IMR-90 (cell line): ENCODE measurements around the gene PKD1L1. TPM values are rescaled to one million over a fixed set of nuclear protein-coding genes. Genes with fewer than 3 reads are reported as not detected.

Experiments used
- ATAC-seq: fragments of 200-7000 bp; cut with Tn5 transposase; 2 replicates; pipeline ENCODE4 v1.9.1; 2020; ENCODE audit warnings: low read depth, mild to moderate bottlenecking, moderate library complexity
- BruUV-seq: library from RNA; stranded (reverse); fragments of 400-500 nt; replicated peaks from 2 replicates; lab custom pipeline; 2021; lab: Mats Ljungman, UMichigan
- CTCF ChIA-PET: fragments of 300-600 bp; formaldehyde crosslinking; extraction: SDS; loops from one replicate; lab custom pipeline; 2021; ENCODE audit warnings: antibody characterized with exemption; lab: Yijun Ruan, JAX
- POLR2A ChIA-PET: fragments of 300-600 bp; sonication (Branson Sonifier 250); formaldehyde crosslinking; loops from one replicate; lab custom pipeline; 2022; ENCODE audit warnings: antibody characterized with exemption; ENCODE audit not compliant: unreplicated experiment; lab: Charles Lee
- DNase-seq: peaks from one replicate; pipeline ENCODE4 v3.0.0; 2013
- H2AFZ ChIP-seq: replicated peaks from 2 replicates; pipeline ENCODE3; 2013; ENCODE audit warnings: low read length, mild to moderate bottlenecking; ENCODE audit not compliant: poor library complexity
- H2AK5ac ChIP-seq: 2 replicates; pipeline ENCODE4 v1.6.1; 2013; ENCODE audit warnings: low read depth, low read length, inconsistent platforms
- H2AK9ac ChIP-seq: replicated peaks from 2 replicates; pipeline ENCODE3; 2013; ENCODE audit warnings: mild to moderate bottlenecking, low read depth, low read length, moderate library complexity; ENCODE audit not compliant: poor library complexity
- H2BK120ac ChIP-seq: 2 replicates; pipeline ENCODE4 v1.6.1; 2013; ENCODE audit warnings: low read depth, low read length, inconsistent platforms
- H2BK15ac ChIP-seq: 3 replicates; pipeline ENCODE4 v1.6.1; 2013; ENCODE audit warnings: low read depth, low read length, inconsistent platforms
- H2BK20ac ChIP-seq: 2 replicates; pipeline ENCODE4 v1.6.1; 2013; ENCODE audit warnings: low read depth, mild to moderate bottlenecking, inconsistent platforms, low read length, moderate library complexity
- H2BK5ac ChIP-seq: 2 replicates; pipeline ENCODE4 v1.6.1; 2013; ENCODE audit warnings: mild to moderate bottlenecking, low read depth, low read length, inconsistent platforms; ENCODE audit not compliant: poor library complexity, severe bottlenecking
- H3K14ac ChIP-seq: replicated peaks from 2 replicates; pipeline ENCODE4 v1.6.1; 2013; ENCODE audit warnings: low read depth, low read length, inconsistent platforms
- H3K18ac ChIP-seq: 2 replicates; pipeline ENCODE4 v1.6.1; 2013; ENCODE audit warnings: low read depth, low read length, control low read depth
- H3K23ac ChIP-seq: 2 replicates; pipeline ENCODE4 v1.6.1; 2013; ENCODE audit warnings: low read depth, low read length, inconsistent platforms
- H3K27ac ChIP-seq: 2 replicates; pipeline ENCODE4 v1.5.1; 2013; ENCODE audit warnings: mild to moderate bottlenecking, control low read depth, low read length; ENCODE audit not compliant: insufficient read depth
- H3K27me3 ChIP-seq: 2 replicates; pipeline ENCODE4 v1.6.1; 2013; ENCODE audit warnings: low read length; ENCODE audit not compliant: control insufficient read depth, insufficient read depth
- H3K36me3 ChIP-seq: 2 replicates; pipeline ENCODE4 v1.6.1; 2013; ENCODE audit warnings: low read length, mixed read lengths; ENCODE audit not compliant: control insufficient read depth, insufficient read depth
- H3K4ac ChIP-seq: 2 replicates; pipeline ENCODE4 v1.6.1; 2013; ENCODE audit warnings: low read depth, low read length, inconsistent platforms
- H3K4me1 ChIP-seq: 2 replicates; pipeline ENCODE4 v1.6.1; 2013; ENCODE audit warnings: low read length, mixed read lengths; ENCODE audit not compliant: control insufficient read depth, insufficient read depth
- H3K4me2 ChIP-seq: 2 replicates; pipeline ENCODE4 v1.6.1; 2013; ENCODE audit warnings: low read depth, mild to moderate bottlenecking, control low read depth, low read length, moderate library complexity
- H3K4me3 ChIP-seq: 2 replicates; pipeline ENCODE4 v1.5.1; 2013; ENCODE audit warnings: low read depth, mild to moderate bottlenecking, control low read depth, low read length, moderate library complexity; ENCODE audit not compliant: insufficient read depth
- H3K56ac ChIP-seq: 2 replicates; pipeline ENCODE4 v1.6.1; 2013; ENCODE audit warnings: low read length, inconsistent platforms; ENCODE audit not compliant: insufficient read depth; ENCODE audit errors: extremely low read depth
- H3K79me1 ChIP-seq, 2 experiments: 2 replicates each; pipeline ENCODE4 v1.6.1; 2013; ENCODE audit warnings: low read length in 2 of 2, inconsistent platforms in 1 of 2, low read depth in 1 of 2
- H3K9ac ChIP-seq: 2 replicates; pipeline ENCODE4 v1.6.1; 2013; ENCODE audit warnings: low read depth, low read length, control low read depth
- H3K9me1 ChIP-seq: 2 replicates; pipeline ENCODE4 v1.6.1; 2013; ENCODE audit warnings: low read length, inconsistent platforms; ENCODE audit not compliant: insufficient read depth
- H3K9me3 ChIP-seq: 2 replicates; pipeline ENCODE4 v1.6.1; 2013; ENCODE audit warnings: low read length; ENCODE audit not compliant: control insufficient read depth, insufficient read depth
- H4K20me1 ChIP-seq: 2 replicates; pipeline ENCODE4 v1.6.1; 2013; ENCODE audit warnings: low read length, inconsistent platforms; ENCODE audit not compliant: insufficient read depth
- H4K5ac ChIP-seq: 2 replicates; pipeline ENCODE4 v1.6.1; 2013; ENCODE audit warnings: mild to moderate bottlenecking, low read depth, low read length, control low read depth
- H4K8ac ChIP-seq, 2 experiments: 2 replicates each; pipeline ENCODE4 v1.6.1; 2013; ENCODE audit warnings: low read depth in 2 of 2, low read length in 2 of 2, control low read depth in 1 of 2, inconsistent platforms in 1 of 2
- H4K91ac ChIP-seq: 2 replicates; pipeline ENCODE4 v1.6.1; 2013; ENCODE audit warnings: low read depth, low read length, inconsistent platforms; ENCODE audit not compliant: insufficient read depth
- CTCF ChIP-seq: conservative IDR thresholded peaks from 2 replicates; pipeline ENCODE4 v1.5.1; 2012; ENCODE audit warnings: mild to moderate bottlenecking, low read depth, low read length, improper control_type of control experiment
- MAFK ChIP-seq: IDR thresholded peaks from 2 replicates; pipeline ENCODE4 v1.6.1; 2012; ENCODE audit warnings: low read depth, low read length, improper control_type of control experiment
- POLR2A ChIP-seq: IDR thresholded peaks from 2 replicates; pipeline ENCODE4 v1.6.1; 2012; ENCODE audit warnings: mild to moderate bottlenecking, low read depth, low read length
- USF2 ChIP-seq: fragments of 150-350 bp; IDR thresholded peaks from 2 replicates; pipeline ENCODE4 v1.6.1; 2017; ENCODE audit warnings: mild to moderate bottlenecking, antibody characterized with exemption, low read length, low read depth
- WGBS, 2 experiments: methylation state at CpG; one replicate each; pipeline versions ENCODE4 v1.1.5 to v1.1.7; 2013; ENCODE audit warnings: missing lambda C conversion rate in 2 of 2; ENCODE audit not compliant: insufficient read length in 1 of 2; ENCODE audit errors: extremely low coverage in 2 of 2; 5-methylcytosine and 5-hydroxymethylcytosine counted together
- dilution Hi-C: fragments of 300-500 bp; cut with HindIII; formaldehyde crosslinking; loops from one replicate; pipeline ENCODE4 v1.14.3; 2018; ENCODE audit warnings: low sequenced_read_pairs; ENCODE audit not compliant: unreplicated experiment
- in situ Hi-C: fragments of 300-500 bp; cut with MboI; formaldehyde crosslinking; loops from 3 replicates; pipeline ENCODE4 v1.14.3; 2019; ENCODE audit warnings: low sequenced_read_pairs, inconsistent platforms, mixed read lengths
- intact Hi-C: fragments of 100-400 bp; cut with micrococcal nuclease; formaldehyde crosslinking; loops from 2 replicates; pipeline ENCODE4 v1.10.0; 2022
- polyA plus RNA-seq, 3 experiments: library from polyadenylated mRNA; depleted of rRNA; stranded (reverse); fragments of >200 nt; gene quantifications; 2 replicates each; pipeline ENCODE4 v1.2.3, GENCODE V29; 2012; ENCODE audit warnings: low replicate concordance in 1 of 3
- total RNA-seq: library from RNA; depleted of rRNA; stranded (reverse); fragments of >200 nt; gene quantifications from 2 replicates; pipeline ENCODE4 v1.2.3, GENCODE V29; 2012

The PKD1L1 gene
- total and polyA plus RNA-seq, 2 of the 4 experiments (the other 2 are of a cell fraction) = under 0.01 to 0.15 TPM

GRCh38 chr7:47956220-47956619 is 8.0 kb upstream of the PKD1L1 start:
- H4K91ac ChIP-seq = no peak overlapping the region
- WGBS, 2 experiments = no CpG with 5 or more reads among the region's 6 CpGs
- H3K27me3 ChIP-seq = no peaks in the 10 kb centered on the region
- H3K4me3 ChIP-seq = no peak overlapping the region
- H3K56ac ChIP-seq = no peak overlapping the region
- H3K36me3 ChIP-seq = peaks cover 5% of the 10 kb centered on the region
- H2BK5ac ChIP-seq = no peak overlapping the region
- H3K9ac ChIP-seq = no peak overlapping the region
- H3K79me1 ChIP-seq = peaks cover 10 to 14% of the 10 kb centered on the region in 2 experiments; a peak in 3 of 4 replicates
- H4K5ac ChIP-seq = no peak overlapping the region
- H2BK120ac ChIP-seq = no peak overlapping the region
- no peak overlapping the region for H2AFZ ChIP-seq
- peaks cover 4% of the 10 kb centered on the region; the same call in 1 of the 2 replicates for H3K4me1 ChIP-seq
- no peak overlapping the region for H4K8ac ChIP-seq
- H3K4ac ChIP-seq = no peak overlapping the region
- dilution Hi-C loops = no loop called here
- ATAC-seq = no peak
- in situ Hi-C loops = no loop called here
- intact Hi-C loops = no loop called here
- POLR2A ChIA-PET = no interaction called here
- no peak overlapping the region for H3K18ac ChIP-seq
- no peak overlapping the region for H3K4me2 ChIP-seq
- H3K9me1 ChIP-seq = peaks cover 5% of the 10 kb centered on the region
- H2BK15ac ChIP-seq = no peak overlapping the region
- BruUV-seq = no TSS peak
- no peak overlapping the region for H3K23ac ChIP-seq
- H2BK20ac ChIP-seq = no peak overlapping the region
- no peak overlapping the region for H3K27ac ChIP-seq
- CTCF ChIA-PET = no interaction called here
- H3K9me3 ChIP-seq = no peaks in the 10 kb centered on the region
- TF ChIP-seq CTCF (no peak), USF2 (no peak), MAFK (no peak), POLR2A (no peak)
- H2AK9ac ChIP-seq = no peak overlapping the region
- no peak for DNase-seq
- no peak overlapping the region for H2AK5ac ChIP-seq
- peaks cover 4% of the 10 kb centered on the region; the same call in 1 of the 2 replicates for H4K20me1 ChIP-seq
- H3K14ac ChIP-seq = no peak overlapping the region
